Middle frontal gyrus (tissue), 1 donor: ENCODE results near the gene CDH16.
A peak's percentile ranks its signal among the peaks of the same experiment; 100 is the strongest.
"Not testable (repeated sequence)": the region's sequence is repeated elsewhere in the genome, so short reads cannot be mapped to it uniquely, and the experiment has no call there.

ENCODE experiments used
- DNase-seq: peaks from one replicate; pipeline ENCODE4 v3.0.0-alpha.2; 2015; ENCODE audit warnings: low spot score; ENCODE audit errors: extremely low spot score

CDH16 gene

GRCh38 chr16:66947302-66948065, 28.8 kb upstream of the CDH16 start:
- peak; percentile 77 for DNase-seq

- no peak for DNase-seq
These were observed 28.3 kb upstream of the CDH16 start for GRCh38 chr16:66946974-66947301.

GRCh38 chr16:66946541-66946940, 27.9 kb upstream of the CDH16 start:
- no peak for DNase-seq

GRCh38 chr16:66945939-66946338, 27.3 kb upstream of the CDH16 start:
- no peak for DNase-seq

GRCh38 chr16:66944971-66945370, 26.3 kb upstream of the CDH16 start:
- DNase-seq: not testable (repeated sequence)

- DNase-seq: no peak
These were observed 25.4 kb upstream of the CDH16 start for GRCh38 chr16:66944054-66944441.

GRCh38 chr16:66943426-66944053, 24.9 kb upstream of the CDH16 start:
- DNase-seq: no peak

- DNase-seq: no peak
These were observed 24.3 kb upstream of the CDH16 start for GRCh38 chr16:66942981-66943380.

GRCh38 chr16:66940236-66940635, 21.6 kb upstream of the CDH16 start:
- no peak for DNase-seq

GRCh38 chr16:66939366-66939765, 20.7 kb upstream of the CDH16 start:
- no peak for DNase-seq

GRCh38 chr16:66937725-66938337, 19.1 kb upstream of the CDH16 start:
- no peak for DNase-seq

- no peak for DNase-seq
These were observed 18.3 kb upstream of the CDH16 start for GRCh38 chr16:66936889-66937554.

- DNase-seq: no peak
These were observed 17.8 kb upstream of the CDH16 start for GRCh38 chr16:66936462-66936861.

GRCh38 chr16:66935314-66936011, 16.8 kb upstream of the CDH16 start, which contains the start of gene CES2:
Gene CES2, plus strand, starts transcription at chr16:66935516. Its CDS starts 120 bp downstream, at chr16:66935636.
- DNase-seq: no peak

GRCh38 chr16:66934839-66935313, 16.2 kb upstream of the CDH16 start:
- DNase-seq: not testable (repeated sequence)

GRCh38 chr16:66934138-66934838, 15.6 kb upstream of the CDH16 start, which contains the start of gene CIAO2B:
Gene CIAO2B, minus strand, starts transcription at chr16:66934402. Its CDS starts 38 bp downstream, at chr16:66934364.
- peak; percentile 83 for DNase-seq

- no peak for DNase-seq
These were observed 15.1 kb upstream of the CDH16 start for GRCh38 chr16:66933776-66934137.

- DNase-seq: no peak
These were observed 13.4 kb upstream of the CDH16 start for GRCh38 chr16:66932076-66932475.

- DNase-seq: no peak
These were observed 13.0 kb upstream of the CDH16 start for GRCh38 chr16:66931665-66932064.

GRCh38 chr16:66930189-66930588, 11.5 kb upstream of the CDH16 start:
- no peak for DNase-seq
